NCI-H2196 (cell line): ENCODE measurements around the gene ENTR1.

Source experiments
- DNase-seq: peaks from one replicate; lab custom pipeline; 2025; ENCODE audit not compliant: unreplicated experiment; lab: John Stamatoyannopoulos, UW

Gene ENTR1

GRCh38 chr9:136398286-136398685 is 12.1 kb downstream of the ENTR1 start:
- DNase-seq, result no peak

DNA sequence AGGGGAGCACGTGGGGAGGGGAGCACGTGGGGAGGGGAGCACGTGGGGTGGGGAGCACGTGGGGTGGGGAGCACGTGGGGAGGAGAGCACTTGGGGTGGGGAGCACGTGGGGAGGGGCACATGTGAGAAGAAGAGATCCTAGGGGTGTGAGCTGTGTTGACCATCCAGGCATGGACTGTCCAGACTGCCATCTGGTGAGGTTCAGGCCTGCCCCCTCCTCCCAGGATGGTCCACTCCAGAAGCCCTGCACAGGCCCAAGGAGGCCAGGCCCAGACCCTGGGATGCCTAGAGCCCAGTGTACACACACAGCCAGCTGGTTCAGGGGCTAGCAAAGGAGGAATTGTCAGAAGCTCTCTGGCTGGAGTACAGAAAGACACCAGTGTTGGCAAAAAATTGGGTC is 12.8 kb downstream of the ENTR1 start:
- DNase-seq, result no peak

DNA sequence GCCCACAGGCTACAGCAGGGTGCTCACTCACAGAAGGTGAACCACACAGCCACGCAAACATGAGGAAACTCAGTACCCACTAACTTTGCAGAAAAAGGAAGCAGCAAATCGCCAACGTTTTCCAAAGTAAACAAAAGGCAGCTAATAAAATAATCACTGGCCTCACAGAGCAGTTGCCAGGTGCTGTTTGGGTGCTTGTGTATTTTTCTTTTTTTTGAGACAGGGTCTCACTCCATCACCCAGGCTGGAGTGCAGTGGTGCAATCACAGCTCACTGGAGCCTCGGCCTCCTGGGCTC is 14.2 kb downstream of the ENTR1 start:
- DNase-seq, result no peak

GRCh38 chr9:136395345-136396218 is 14.8 kb downstream of the ENTR1 start:
- DNase-seq, result no peak

DNA sequence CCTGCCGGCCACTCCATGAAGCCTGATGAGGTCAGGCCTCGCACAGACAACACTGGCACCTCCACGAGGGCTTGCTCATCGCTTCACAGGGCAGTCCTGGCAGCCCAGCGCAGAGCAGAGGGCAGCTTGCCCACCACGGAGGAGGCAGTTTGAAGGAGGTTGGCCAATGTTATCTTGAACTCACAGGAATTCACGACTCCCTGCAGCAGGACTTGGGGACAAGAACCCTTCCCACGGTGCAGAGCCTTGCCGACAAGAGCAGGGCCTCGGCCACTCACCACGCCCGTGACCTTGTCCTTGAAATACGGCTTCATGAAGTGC is 15.4 kb downstream of the ENTR1 start:
- DNase-seq, result no peak

- DNase-seq, result no peak
Observed at GRCh38 chr9:136394312-136395019, 15.9 kb downstream of the ENTR1 start.

DNA sequence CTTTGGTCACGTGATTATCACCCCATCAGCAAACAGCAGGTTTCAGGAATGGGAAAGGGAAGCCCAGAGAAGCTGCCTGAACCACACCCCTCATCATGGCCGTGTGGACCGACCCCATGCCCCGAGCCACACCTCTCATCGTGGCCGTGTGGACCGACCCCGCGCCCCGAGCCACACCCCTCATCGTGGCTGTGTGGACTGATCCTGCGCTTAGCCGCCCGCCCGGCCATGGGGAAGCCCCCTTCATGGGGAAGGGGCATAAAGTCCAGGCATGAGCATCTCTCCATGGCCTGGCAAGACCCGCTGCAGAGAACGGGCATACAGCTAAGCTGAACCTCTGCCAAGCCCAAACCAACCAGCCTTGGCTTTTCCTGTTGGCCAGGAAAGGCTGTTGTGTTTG is 16.9 kb downstream of the ENTR1 start:
- no peak for DNase-seq

- no peak for DNase-seq
Observed at GRCh38 chr9:136392538-136393449, 17.6 kb downstream of the ENTR1 start.

DNA sequence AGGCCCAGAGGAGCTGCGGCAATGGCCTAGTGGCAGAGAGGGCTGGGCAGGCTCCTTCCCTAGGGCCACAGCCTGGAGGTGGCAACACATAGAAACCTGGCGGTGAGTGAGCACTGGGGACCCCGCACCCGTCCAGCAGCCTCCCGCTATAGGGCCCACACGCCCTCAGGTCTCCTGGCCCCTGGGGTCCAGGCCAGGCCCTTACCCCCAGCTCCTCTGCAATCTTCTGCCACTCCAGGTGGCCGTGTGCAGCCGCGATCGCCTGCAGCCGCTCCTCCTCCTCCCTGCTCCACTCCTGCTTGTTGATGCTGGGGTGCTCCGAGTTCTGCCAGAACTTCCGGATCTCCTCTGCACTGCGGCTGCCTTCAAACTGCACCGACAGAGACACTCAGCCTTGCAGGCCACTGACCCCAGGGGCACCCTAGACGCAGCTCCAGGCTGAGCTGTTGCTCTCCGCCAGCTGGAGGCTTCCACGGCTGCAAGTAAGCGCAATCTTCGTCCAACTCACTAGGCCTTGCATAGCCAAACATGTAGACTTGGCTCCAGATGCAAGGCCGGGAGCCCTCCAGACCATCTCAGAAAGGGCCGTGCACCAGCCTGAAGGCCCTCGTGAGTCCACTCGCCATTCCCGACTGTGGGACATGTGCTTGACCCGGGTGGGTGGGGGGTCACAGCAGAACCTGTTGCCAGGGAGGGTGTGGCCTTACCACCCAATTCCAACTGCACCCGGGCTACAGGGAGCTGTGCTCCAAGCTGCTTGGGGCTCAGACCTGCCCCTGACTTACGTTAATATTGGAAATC is 18.5 kb downstream of the ENTR1 start:
- DNase-seq, result no peak

DNA sequence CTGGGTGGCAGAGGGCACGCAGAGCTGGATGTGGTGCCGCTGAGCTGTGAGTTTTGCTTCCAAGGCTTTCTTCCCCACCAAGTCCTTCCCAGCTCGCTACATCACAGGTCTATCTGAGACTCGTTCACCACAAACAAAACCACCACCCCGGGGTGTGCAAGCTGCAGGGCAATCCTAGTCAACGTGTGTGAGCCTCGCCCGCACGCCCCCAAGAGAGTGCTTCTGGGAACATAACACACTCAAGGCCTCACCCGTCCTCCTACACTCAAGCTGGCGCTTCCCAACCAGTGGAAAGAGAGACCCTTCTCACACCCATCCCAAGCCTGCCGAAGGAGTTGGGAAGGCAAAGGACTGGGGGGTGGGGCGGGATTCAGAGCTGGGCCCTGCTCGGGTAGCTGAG is 21.0 kb downstream of the ENTR1 start:
- no peak for DNase-seq

DNA sequence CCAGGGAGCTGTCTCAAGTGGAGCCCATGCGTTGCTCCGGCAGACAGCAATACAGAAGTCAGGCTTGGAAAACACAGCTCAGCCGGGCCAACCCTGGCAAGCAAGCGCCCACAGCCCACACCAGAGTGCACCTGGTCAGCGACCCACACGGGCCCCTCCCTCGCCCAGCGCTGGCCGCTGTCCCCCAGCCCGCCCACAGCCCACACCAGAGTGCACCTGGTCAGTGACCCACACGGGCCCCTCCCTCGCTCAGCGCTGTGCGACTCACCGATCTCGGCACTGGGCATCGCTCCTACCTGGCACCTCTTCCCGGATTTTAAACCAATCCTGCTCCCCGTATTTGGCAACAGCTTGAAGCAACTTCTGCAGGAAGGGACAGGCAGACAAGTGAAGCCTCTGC is 23.2 kb downstream of the ENTR1 start:
- no peak for DNase-seq

DNA sequence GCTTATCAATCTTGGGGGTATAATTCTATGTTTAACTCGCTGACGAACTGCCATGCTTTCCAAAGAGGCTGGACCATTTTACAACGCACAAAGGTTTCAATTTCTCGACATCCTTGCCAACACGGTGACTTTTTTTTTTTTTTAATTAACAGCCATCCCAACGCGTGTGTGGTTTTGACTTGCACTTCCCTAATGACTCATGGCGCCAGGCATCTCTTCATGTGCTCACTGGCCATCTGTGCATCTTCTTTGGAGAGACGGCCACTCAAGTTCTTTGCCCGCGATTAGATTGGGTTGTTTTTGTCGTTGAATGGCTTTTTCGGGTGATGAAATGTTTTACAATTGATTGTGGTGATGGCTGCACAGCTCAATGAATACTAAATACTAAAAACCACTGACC is 24.4 kb downstream of the ENTR1 start:
- DNase-seq, result no peak

DNA sequence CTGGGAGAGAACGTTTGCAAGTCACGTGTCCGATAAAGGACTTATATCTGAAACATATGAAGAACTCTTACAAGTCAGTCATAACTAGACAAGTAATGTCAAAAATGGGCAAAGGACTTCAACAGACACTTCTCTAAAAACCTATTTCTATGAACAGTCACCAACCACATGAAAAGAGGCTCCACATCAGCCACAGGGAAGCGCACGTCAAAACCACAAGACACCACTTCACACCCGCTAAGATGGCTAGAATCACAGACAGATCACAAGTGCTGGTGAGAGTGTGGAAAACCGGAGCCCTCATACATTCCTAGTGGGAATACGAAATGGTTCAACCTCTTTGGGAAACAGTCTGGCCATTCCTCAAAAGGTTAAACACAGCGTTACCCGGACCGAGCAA is 25.4 kb downstream of the ENTR1 start:
- no peak for DNase-seq

DNA sequence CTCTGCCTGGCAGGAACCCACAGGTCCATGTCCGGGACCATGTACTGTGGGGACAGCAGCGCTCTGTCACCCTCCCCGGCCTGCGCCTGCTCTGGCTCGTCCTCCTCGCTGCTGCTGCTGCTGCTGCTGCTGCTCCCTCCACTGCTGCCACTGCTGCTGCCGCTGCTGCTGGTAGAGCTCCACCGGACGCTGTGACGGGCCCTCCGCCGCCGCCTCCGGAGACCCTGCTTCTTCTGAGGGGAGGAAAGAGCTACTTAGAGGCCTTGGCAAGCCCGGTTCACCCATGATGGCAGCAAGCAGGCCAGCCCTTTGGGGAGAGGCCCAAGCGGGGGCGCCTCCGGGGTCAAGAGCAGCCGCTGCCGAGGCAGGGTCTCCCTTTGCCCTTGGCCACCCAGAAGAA is 27.0 kb downstream of the ENTR1 start:
- DNase-seq, result no peak

- DNase-seq, result no peak
Observed at GRCh38 chr9:136381966-136382513, 28.4 kb downstream of the ENTR1 start.

- DNase-seq, result no peak
Observed at GRCh38 chr9:136381311-136381710, 29.1 kb downstream of the ENTR1 start.

- DNase-seq, result no peak
Observed at GRCh38 chr9:136380381-136380780, 30.0 kb downstream of the ENTR1 start.

GRCh38 chr9:136379891-136380290 is 30.5 kb downstream of the ENTR1 start:
- DNase-seq, result no peak

- no peak for DNase-seq
Observed at GRCh38 chr9:136379401-136379800, 31.0 kb downstream of the ENTR1 start.

DNA sequence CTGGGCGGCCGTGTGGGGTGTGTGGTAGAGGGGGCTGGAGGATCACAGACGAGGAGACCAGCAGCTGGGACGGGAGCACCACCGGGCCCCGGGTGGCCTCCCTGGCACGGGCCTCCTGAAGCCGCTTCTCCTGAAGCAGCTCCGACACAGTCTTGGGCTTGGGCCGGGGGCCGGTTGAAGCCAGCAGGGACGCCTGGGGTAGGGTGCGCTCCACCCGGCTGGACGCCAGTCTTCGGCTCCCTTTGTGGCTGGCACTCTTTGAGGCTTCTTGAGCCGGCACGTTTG is 31.5 kb downstream of the ENTR1 start:
- no peak for DNase-seq
